ENCODE data around the gene CIROP. TPM values are rescaled to one million over a fixed set of nuclear protein-coding genes. Genes with fewer than 3 reads are reported as not detected.

The CIROP gene
- total and polyA plus RNA-seq, 2 donors (not counting 1 experiment from before 2014, with no cell fraction given) = not detected

GRCh38 chr14:23118506-23119362 is 13.9 kb upstream of the CIROP start, which contains the start of gene CEBPE:
Gene CEBPE (minus strand): TSS chr14:23119255. CDS start chr14:23119091, 164 bp downstream.
- peak within 1 kb of the TSS; percentile 72 to 88 for H3K27ac ChIP-seq (ENCODE audit: low read length in 2 of 2)
- POLR2A ChIA-PET = interaction anchor here (0.9 kb wide), 1 partner anchor 65 kb away, joined by 3 read pairs; the partner anchor contains the start of gene SLC7A8
- peaks cover 32 to 35% of the 10 kb centered on the region in 2 donors for H3K4me1 ChIP-seq (ENCODE audit: control insufficient read depth in 2 of 2, insufficient read depth in 2 of 2, low read length in 2 of 2)
- intact Hi-C loops (cut with micrococcal nuclease) = no loop called here
- peaks cover 0 to 3% (median 0%) of the 10 kb centered on the region in 3 donors for H3K9me3 ChIP-seq (ENCODE audit: control extremely low read depth in 1 of 3, control insufficient read depth in 2 of 3, insufficient read depth in 1 of 3, low read length in 2 of 3)
- no peaks in the 10 kb centered on the region for H3K36me3 ChIP-seq (replicated peaks in 1 of 2; ENCODE audit: control extremely low read depth in 1 of 2, control insufficient read depth in 1 of 2, extremely low read depth in 1 of 2, insufficient read depth in 2 of 2, low read length in 1 of 2)
- H3K9ac ChIP-seq (ENCODE audit: low read length) = peak within 1 kb of the TSS; percentile 27
- peaks cover 0 to 12% (median 0%) of the 10 kb centered on the region in 4 experiments for H3K27me3 ChIP-seq (replicated peaks in 1 of 4; ENCODE audit: control extremely low read depth in 1 of 4, control insufficient read depth in 3 of 4, insufficient read depth in 4 of 4, low read length in 3 of 4)
- H3K4me2 ChIP-seq (replicated peaks; ENCODE audit: low read depth, low read length, poor library complexity, severe bottlenecking) = peak within 1 kb of the TSS; percentile 77
- H3K4me3 ChIP-seq (ENCODE audit: control extremely low read depth in 1 of 5, extremely low read depth in 1 of 5, insufficient read depth in 1 of 5, low read depth in 2 of 5, low read length in 4 of 5) = peak within 1 kb of the TSS in 3 of 5 experiments; percentile 19 to 24 (median 24)
- H4K20me1 ChIP-seq (ENCODE audit: control insufficient read depth, insufficient read depth, low read length, poor library complexity, severe bottlenecking) = no peaks in the 10 kb centered on the region
- H3K79me2 ChIP-seq (ENCODE audit: control insufficient read depth, insufficient read depth, low read length) = no peaks in the 10 kb centered on the region
- Mint-ChIP-seq H3K27ac (peak within 1 kb of the TSS; percentile 89), H3K9me3 (ENCODE audit: insufficient read depth) (no peaks in the 10 kb centered on the region), H3K27me3 (peaks cover 19% of the 10 kb centered on the region), H3K4me1 (peaks cover 34% of the 10 kb centered on the region), H3K4me3 (peak within 1 kb of the TSS; percentile 79)
- no peak for DNase-seq
- no peak for ATAC-seq (ENCODE audit: low read depth)
- peak within 1 kb of the TSS; percentile 79 for H2AFZ ChIP-seq (ENCODE audit: insufficient read depth, low read depth, low read length, poor library complexity, severe bottlenecking)
- WGBS (ENCODE audit: insufficient coverage) = 87% methylated on average over 26 of the region's 32 CpGs
- CTCF ChIA-PET = interaction anchor here (0.8 to 9.6 kb wide), 7 partner anchors 9 to 261 kb away, joined by 3 to 249 read pairs (median 15); partner anchors contain the start of gene SLC7A8
- TF ChIP-seq EZH2 (IDR thresholded peaks at IDR 0.05; ENCODE audit: borderline replicate concordance, insufficient read depth, low read depth, low read length, poor library complexity, severe bottlenecking) (no peak), CTCF (IDR thresholded peaks at IDR 0.05) (no peak)
